Colonic mucosa (tissue), 4 donors: ENCODE measurements around the gene FAM168A. TPM values are rescaled to one million over a fixed set of nuclear protein-coding genes. Genes with fewer than 3 reads are reported as not detected.

ENCODE experiments used
- DNase-seq: peaks from one replicate; pipeline ENCODE4 v3.0.0-alpha.2; 2020
- H3K27ac ChIP-seq: fragments of 200-600 bp; one replicate; pipeline ENCODE4 v1.8.0; 2021
- H3K27me3 ChIP-seq: fragments of 200-600 bp; one replicate; pipeline ENCODE4 v1.8.0; 2021
- H3K36me3 ChIP-seq: fragments of 200-600 bp; one replicate; pipeline ENCODE4 v1.8.0; 2021
- H3K4me1 ChIP-seq: fragments of 200-600 bp; one replicate; pipeline ENCODE4 v1.8.0; 2021; ENCODE audit warnings: mild to moderate bottlenecking
- H3K4me3 ChIP-seq: fragments of 200-600 bp; one replicate; pipeline ENCODE4 v1.8.0; 2021
- H3K9ac ChIP-seq, 2 donors: one replicate each; pipeline ENCODE4 v1.7.0; 2013; ENCODE audit warnings: control low read depth in 2 of 2, low read depth in 2 of 2, low read length in 2 of 2
- H3K9me3 ChIP-seq: fragments of 200-600 bp; one replicate; pipeline ENCODE4 v1.8.0; 2021
- intact Hi-C: fragments of 100-400 bp; cut with DNase I; formaldehyde crosslinking; loops from one replicate; pipeline ENCODE4 v1.14.1; 2022
- total RNA-seq, 2 donors: library from RNA; stranded (reverse); fragmentation: NEBNext Ultra II Directional in 1 of 2; extraction: Animal tissue kit (Norgen Biotek cat#: 25700) in 1 of 2; gene quantifications; one replicate each; pipeline ENCODE4 v1.2.1, GENCODE V29; 2021
- TF ChIP-seq, protein P1 (sequence below): fragments of 200-600 bp; IDR thresholded peaks from one replicate; pipeline ENCODE4 v1.8.0; 2022; ENCODE audit warnings: antibody characterized with exemption, mild to moderate bottlenecking
- donor health status: healthy.
- donor health status: DM: no; HTN: no; CAD: no.
- donor health status: DM: no; HTN: no; CAD: no.

Gene FAM168A
- total RNA-seq, 2 donors from 2014 or later: 16.9 to 21.6 TPM

DNA sequence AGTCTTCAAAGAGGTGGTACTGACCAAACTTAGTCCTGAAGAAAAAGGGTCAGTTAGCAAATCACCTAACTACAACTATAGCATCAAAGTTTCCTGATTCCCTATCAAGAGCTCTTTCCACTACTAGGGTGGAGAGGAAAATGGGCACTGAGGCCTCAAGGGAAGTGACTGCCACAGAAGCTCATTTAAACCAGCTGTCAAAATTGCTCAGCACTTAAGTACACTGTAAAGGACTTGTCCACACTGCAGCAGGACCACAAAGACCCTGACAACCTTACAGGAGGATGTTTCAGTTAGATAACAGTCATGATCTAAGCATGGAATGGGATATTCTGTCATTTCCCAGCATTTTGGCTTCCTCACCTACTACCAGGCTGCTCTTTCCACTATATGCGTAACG is 33.0 kb downstream of the FAM168A start:
- no peak for DNase-seq
- intact Hi-C loops: no loop called here
- H3K9me3 ChIP-seq: no peaks in the 10 kb centered on the region
- no peak overlapping the region for H3K27ac ChIP-seq
- TF ChIP-seq, protein P1, sequence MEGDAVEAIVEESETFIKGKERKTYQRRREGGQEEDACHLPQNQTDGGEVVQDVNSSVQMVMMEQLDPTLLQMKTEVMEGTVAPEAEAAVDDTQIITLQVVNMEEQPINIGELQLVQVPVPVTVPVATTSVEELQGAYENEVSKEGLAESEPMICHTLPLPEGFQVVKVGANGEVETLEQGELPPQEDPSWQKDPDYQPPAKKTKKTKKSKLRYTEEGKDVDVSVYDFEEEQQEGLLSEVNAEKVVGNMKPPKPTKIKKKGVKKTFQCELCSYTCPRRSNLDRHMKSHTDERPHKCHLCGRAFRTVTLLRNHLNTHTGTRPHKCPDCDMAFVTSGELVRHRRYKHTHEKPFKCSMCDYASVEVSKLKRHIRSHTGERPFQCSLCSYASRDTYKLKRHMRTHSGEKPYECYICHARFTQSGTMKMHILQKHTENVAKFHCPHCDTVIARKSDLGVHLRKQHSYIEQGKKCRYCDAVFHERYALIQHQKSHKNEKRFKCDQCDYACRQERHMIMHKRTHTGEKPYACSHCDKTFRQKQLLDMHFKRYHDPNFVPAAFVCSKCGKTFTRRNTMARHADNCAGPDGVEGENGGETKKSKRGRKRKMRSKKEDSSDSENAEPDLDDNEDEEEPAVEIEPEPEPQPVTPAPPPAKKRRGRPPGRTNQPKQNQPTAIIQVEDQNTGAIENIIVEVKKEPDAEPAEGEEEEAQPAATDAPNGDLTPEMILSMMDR: no peak
- H3K27me3 ChIP-seq: no peaks in the 10 kb centered on the region
- H3K36me3 ChIP-seq: no peaks in the 10 kb centered on the region
- no peaks in the 10 kb centered on the region for H3K4me1 ChIP-seq
- H3K9ac ChIP-seq: no peak overlapping the region
- H3K4me3 ChIP-seq: no peak overlapping the region

DNA sequence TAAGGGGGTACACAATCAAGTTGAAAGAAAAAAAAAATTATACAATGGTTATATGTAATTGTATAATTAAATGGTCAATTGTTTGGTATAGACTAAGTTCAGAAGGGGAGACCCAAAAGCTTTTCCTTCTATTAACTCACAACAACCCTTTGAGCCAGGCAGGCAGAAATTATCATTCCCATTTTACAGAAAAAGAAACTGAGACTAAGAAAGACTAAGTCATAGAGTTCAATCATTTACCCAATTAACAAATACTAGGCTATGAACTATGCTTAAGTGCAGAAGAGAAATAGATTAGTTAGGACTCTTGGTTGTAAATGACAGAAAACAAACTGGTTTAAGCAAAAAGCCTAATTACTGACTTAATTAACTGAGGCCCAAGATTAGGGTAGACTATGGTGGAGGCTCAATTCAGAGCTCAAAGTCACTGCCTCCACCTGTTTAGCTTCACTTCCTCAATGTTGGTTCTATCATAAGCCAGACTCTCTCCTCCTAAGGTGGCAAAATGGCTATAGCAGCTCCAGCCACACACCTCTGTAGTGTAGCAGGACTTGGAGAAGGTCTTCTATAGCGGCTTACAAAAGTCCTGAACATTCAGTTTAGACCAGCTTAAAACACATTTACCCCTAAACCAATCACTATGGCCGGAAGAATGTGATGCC is 34.2 kb downstream of the FAM168A start:
- H3K27me3 ChIP-seq: no peaks in the 10 kb centered on the region
- no peak overlapping the region for H3K9ac ChIP-seq
- no peaks in the 10 kb centered on the region for H3K4me1 ChIP-seq
- TF ChIP-seq, protein P1: no peak
- H3K27ac ChIP-seq: no peak overlapping the region
- intact Hi-C loops: no loop called here
- no peaks in the 10 kb centered on the region for H3K36me3 ChIP-seq
- H3K9me3 ChIP-seq: no peaks in the 10 kb centered on the region
- no peak for DNase-seq
- no peak overlapping the region for H3K4me3 ChIP-seq

DNA sequence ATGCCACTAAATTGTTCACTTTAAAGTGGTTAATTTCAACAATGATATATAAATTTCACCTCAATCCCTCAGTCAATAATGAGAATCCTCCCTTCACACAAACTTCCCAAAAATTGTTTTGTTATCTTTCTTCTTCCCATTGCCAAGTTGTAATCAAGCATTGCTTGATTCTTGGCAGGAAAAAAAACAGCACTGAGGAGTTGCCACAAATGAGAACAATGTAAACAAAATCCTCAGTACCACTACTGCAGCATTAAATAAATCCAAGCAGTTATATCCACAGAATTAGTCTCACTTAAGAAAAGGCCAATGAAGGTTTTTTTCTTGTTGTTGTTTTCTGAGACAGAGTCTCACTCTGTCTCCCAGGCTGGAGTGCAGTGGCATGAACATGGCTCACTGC is 38.2 kb downstream of the FAM168A start:
- Histone ChIP-seq H3K27me3 (no peaks in the 10 kb centered on the region), H3K9me3 (no peaks in the 10 kb centered on the region), H3K36me3 (no peaks in the 10 kb centered on the region), H3K27ac (no peak overlapping the region), H3K9ac (no peak overlapping the region), H3K4me3 (no peak overlapping the region), H3K4me1 (no peaks in the 10 kb centered on the region)
- intact Hi-C loops: no loop called here
- DNase-seq: no peak
- TF ChIP-seq, protein P1: no peak

DNA sequence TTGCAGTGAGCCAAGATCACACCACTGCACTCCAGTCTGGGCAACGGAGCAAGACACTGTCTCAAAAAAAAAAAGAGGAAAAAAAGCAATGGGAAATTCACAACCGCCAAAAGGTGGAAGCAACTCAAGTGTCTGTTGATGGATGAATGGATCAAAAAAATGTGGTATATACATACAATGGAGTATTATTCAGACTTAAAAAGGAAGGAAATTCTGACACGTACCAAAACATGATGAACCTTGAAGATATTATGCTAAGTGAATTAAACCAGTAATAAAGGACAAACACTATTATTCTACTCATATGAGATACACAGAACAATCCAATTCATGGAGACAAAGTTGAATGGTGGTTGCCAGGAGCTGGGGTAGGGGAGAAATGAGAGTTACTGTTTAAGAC is 40.9 kb downstream of the FAM168A start:
- no peak for DNase-seq
- H3K9me3 ChIP-seq: no peaks in the 10 kb centered on the region
- intact Hi-C loops: no loop called here
- H3K4me3 ChIP-seq: no peak overlapping the region
- TF ChIP-seq, protein P1: no peak
- no peaks in the 10 kb centered on the region for H3K4me1 ChIP-seq
- no peak overlapping the region for H3K9ac ChIP-seq
- H3K27me3 ChIP-seq: no peaks in the 10 kb centered on the region
- no peak overlapping the region for H3K27ac ChIP-seq
- no peaks in the 10 kb centered on the region for H3K36me3 ChIP-seq

DNA sequence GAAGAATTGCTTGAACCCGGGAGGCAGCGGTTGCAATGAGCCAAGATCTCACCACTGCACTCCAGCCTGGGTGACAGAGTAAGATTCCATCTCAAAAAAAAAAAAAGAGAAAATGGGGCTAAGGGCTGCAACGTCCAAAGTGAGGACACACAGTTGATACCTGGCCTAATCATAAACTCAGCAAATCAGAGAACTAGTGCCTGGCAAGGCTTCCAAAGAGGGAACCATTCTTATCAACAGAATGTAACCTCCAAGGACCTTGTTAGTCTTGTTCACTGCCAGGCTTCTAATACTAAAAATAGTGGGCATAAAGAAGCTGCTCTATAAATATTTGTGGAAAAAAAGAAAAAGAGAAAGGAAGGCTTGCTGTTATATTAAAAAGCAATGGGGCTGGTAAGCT is 42.3 kb downstream of the FAM168A start:
- TF ChIP-seq, protein P1: no peak
- Histone ChIP-seq H3K4me3 (no peak overlapping the region), H3K4me1 (no peaks in the 10 kb centered on the region), H3K27me3 (no peaks in the 10 kb centered on the region), H3K36me3 (no peaks in the 10 kb centered on the region), H3K27ac (no peak overlapping the region), H3K9ac (no peak overlapping the region), H3K9me3 (no peaks in the 10 kb centered on the region)
- intact Hi-C loops: no loop called here
- no peak for DNase-seq
